Central memory CD8-positive, alpha-beta T cell (primary cell): ENCODE measurements around the gene LRP1.

Source experiments
- ATAC-seq: fragments of 150-1000 bp; cut with Tn5 transposase; replicated peaks from 2 replicates; pipeline ENCODE4 v1.10.0; 2022; ENCODE audit warnings: mild to moderate bottlenecking, moderate FRiP score, moderate number of reproducible peaks; ENCODE audit not compliant: poor library complexity, severe bottlenecking; ENCODE audit errors: extremely low read depth
- DNase-seq, 2 donors: peaks; one replicate each; pipeline ENCODE4 v3.0.0; 2021; ENCODE audit warnings: low spot score in 2 of 2
- H3K27ac Mint-ChIP-seq: one replicate; pipeline ENCODE4 v1.8.0; 2022; ENCODE audit warnings: low read depth, mild to moderate bottlenecking, moderate library complexity, mixed read lengths
- H3K27me3 Mint-ChIP-seq: one replicate; pipeline ENCODE4 v1.8.0; 2022; ENCODE audit warnings: mixed read lengths
- H3K36me3 Mint-ChIP-seq: one replicate; pipeline ENCODE4 v1.8.0; 2022; ENCODE audit warnings: mild to moderate bottlenecking, moderate library complexity, mixed read lengths; ENCODE audit not compliant: insufficient read depth
- H3K4me1 Mint-ChIP-seq: one replicate; pipeline ENCODE4 v1.8.0; 2022; ENCODE audit warnings: mixed read lengths
- H3K4me3 Mint-ChIP-seq: one replicate; pipeline ENCODE4 v1.8.0; 2022; ENCODE audit warnings: mild to moderate bottlenecking, moderate library complexity, mixed read lengths
- H3K9me3 Mint-ChIP-seq: one replicate; pipeline ENCODE4 v1.8.0; 2022; ENCODE audit warnings: mixed read lengths

The LRP1 gene

GRCh38 chr12:57173683-57174082 lies 45.4 kb downstream of the LRP1 start:
- peaks cover 1% of the 10 kb centered on the region for H3K36me3 Mint-ChIP-seq
- H3K4me1 Mint-ChIP-seq: no peaks in the 10 kb centered on the region
- no peak for ATAC-seq
- no peak overlapping the region for H3K4me3 Mint-ChIP-seq
- no peak for DNase-seq
- no peaks in the 10 kb centered on the region for H3K9me3 Mint-ChIP-seq
- H3K27me3 Mint-ChIP-seq: peaks cover 9% of the 10 kb centered on the region
- no peak overlapping the region for H3K27ac Mint-ChIP-seq

- no peak overlapping the region for H3K27ac Mint-ChIP-seq
- H3K27me3 Mint-ChIP-seq: peaks cover 9% of the 10 kb centered on the region
- no peak for DNase-seq
- no peak for ATAC-seq
- no peaks in the 10 kb centered on the region for H3K4me1 Mint-ChIP-seq
- H3K4me3 Mint-ChIP-seq: no peak overlapping the region
- peaks cover 1% of the 10 kb centered on the region for H3K36me3 Mint-ChIP-seq
- H3K9me3 Mint-ChIP-seq: no peaks in the 10 kb centered on the region
Observed at GRCh38 chr12:57175428-57176138, 47.3 kb downstream of the LRP1 start.

GRCh38 chr12:57176139-57176477 lies 47.8 kb downstream of the LRP1 start:
- ATAC-seq: no peak
- Mint-ChIP-seq H3K27me3 (peaks cover 9% of the 10 kb centered on the region), H3K4me3 (no peak overlapping the region), H3K9me3 (no peaks in the 10 kb centered on the region), H3K27ac (no peak overlapping the region), H3K36me3 (peaks cover 1% of the 10 kb centered on the region), H3K4me1 (no peaks in the 10 kb centered on the region)
- DNase-seq: no peak

- ATAC-seq (no peak), DNase-seq (no peak)
- no peaks in the 10 kb centered on the region for H3K9me3 Mint-ChIP-seq
- peaks cover 9% of the 10 kb centered on the region for H3K27me3 Mint-ChIP-seq
- H3K4me1 Mint-ChIP-seq: no peaks in the 10 kb centered on the region
- H3K4me3 Mint-ChIP-seq: no peak overlapping the region
- H3K27ac Mint-ChIP-seq: no peak overlapping the region
- peaks cover 1% of the 10 kb centered on the region for H3K36me3 Mint-ChIP-seq
Observed at GRCh38 chr12:57176846-57177245, 48.6 kb downstream of the LRP1 start.

- Mint-ChIP-seq H3K4me1 (no peaks in the 10 kb centered on the region), H3K4me3 (no peak overlapping the region), H3K36me3 (peaks cover 1% of the 10 kb centered on the region), H3K9me3 (no peaks in the 10 kb centered on the region), H3K27me3 (peaks cover 9% of the 10 kb centered on the region), H3K27ac (no peak overlapping the region)
- DNase-seq (no peak), ATAC-seq (no peak)
Observed at GRCh38 chr12:57177354-57177753, 49.1 kb downstream of the LRP1 start.

GRCh38 chr12:57178213-57178612 lies 49.9 kb downstream of the LRP1 start:
- H3K9me3 Mint-ChIP-seq: no peaks in the 10 kb centered on the region
- no peaks in the 10 kb centered on the region for H3K36me3 Mint-ChIP-seq
- no peak overlapping the region for H3K4me3 Mint-ChIP-seq
- peaks cover 9% of the 10 kb centered on the region for H3K27me3 Mint-ChIP-seq
- H3K27ac Mint-ChIP-seq: no peak overlapping the region
- no peak for DNase-seq
- no peak for ATAC-seq
- peaks cover 5% of the 10 kb centered on the region for H3K4me1 Mint-ChIP-seq

- Mint-ChIP-seq H3K4me3 (no peak overlapping the region), H3K36me3 (no peaks in the 10 kb centered on the region), H3K9me3 (no peaks in the 10 kb centered on the region), H3K27me3 (peaks cover 9% of the 10 kb centered on the region), H3K27ac (no peak overlapping the region), H3K4me1 (peaks cover 5% of the 10 kb centered on the region)
- DNase-seq (no peak), ATAC-seq (no peak)
Observed at GRCh38 chr12:57179331-57180086, 51.2 kb downstream of the LRP1 start.

GRCh38 chr12:57180321-57180989 lies 52.2 kb downstream of the LRP1 start:
- DNase-seq (no peak), ATAC-seq (no peak)
- peaks cover 9% of the 10 kb centered on the region for H3K27me3 Mint-ChIP-seq
- H3K36me3 Mint-ChIP-seq: no peaks in the 10 kb centered on the region
- H3K27ac Mint-ChIP-seq: no peak overlapping the region
- H3K4me1 Mint-ChIP-seq: peaks cover 5% of the 10 kb centered on the region
- no peaks in the 10 kb centered on the region for H3K9me3 Mint-ChIP-seq
- H3K4me3 Mint-ChIP-seq: no peak overlapping the region

GRCh38 chr12:57181072-57181471 lies 52.8 kb downstream of the LRP1 start:
- Mint-ChIP-seq H3K4me1 (peaks cover 5% of the 10 kb centered on the region), H3K36me3 (no peaks in the 10 kb centered on the region), H3K9me3 (no peaks in the 10 kb centered on the region), H3K27me3 (peaks cover 9% of the 10 kb centered on the region), H3K27ac (no peak overlapping the region), H3K4me3 (no peak overlapping the region)
- no peak for ATAC-seq
- DNase-seq: no peak

- Mint-ChIP-seq H3K36me3 (no peaks in the 10 kb centered on the region), H3K4me3 (no peak overlapping the region), H3K27me3 (peaks cover 9% of the 10 kb centered on the region), H3K4me1 (peaks cover 5% of the 10 kb centered on the region), H3K27ac (no peak overlapping the region), H3K9me3 (no peaks in the 10 kb centered on the region)
- ATAC-seq: no peak
- no peak for DNase-seq
Observed at GRCh38 chr12:57181561-57182155, 53.4 kb downstream of the LRP1 start.

GRCh38 chr12:57182918-57183575 lies 54.8 kb downstream of the LRP1 start:
- Mint-ChIP-seq H3K36me3 (no peaks in the 10 kb centered on the region), H3K27ac (no peak overlapping the region), H3K4me1 (peaks cover 5% of the 10 kb centered on the region), H3K27me3 (peaks cover 6% of the 10 kb centered on the region), H3K4me3 (no peak overlapping the region), H3K9me3 (no peaks in the 10 kb centered on the region)
- peak; percentile 63 to 81 for DNase-seq
- ATAC-seq: peak; percentile 91

GRCh38 chr12:57183939-57184725 lies 55.8 kb downstream of the LRP1 start:
- no peak for ATAC-seq
- H3K27me3 Mint-ChIP-seq: no peaks in the 10 kb centered on the region
- peaks cover 5% of the 10 kb centered on the region for H3K4me1 Mint-ChIP-seq
- H3K27ac Mint-ChIP-seq: no peak overlapping the region
- no peaks in the 10 kb centered on the region for H3K9me3 Mint-ChIP-seq
- H3K4me3 Mint-ChIP-seq: no peak overlapping the region
- no peak for DNase-seq
- no peaks in the 10 kb centered on the region for H3K36me3 Mint-ChIP-seq
